ENCODE measurements around the gene FHAD1.
"Not testable (repeated sequence)": the region's sequence is repeated elsewhere in the genome, so short reads cannot be mapped to it uniquely, and the experiment has no call there.

FHAD1 gene

GRCh38 chr1:15296585-15297321, 49.7 kb downstream of the FHAD1 start:
- Histone ChIP-seq H3K27ac (no peak overlapping the region), H3K9me3 (replicated peaks in 1 of 11) (peaks cover 0 to 8% (median 2%) of the 10 kb centered on the region in 11 experiments; a peak in 8 of 22 replicates), H4K20me1 (no peaks in the 10 kb centered on the region), H3K4me3 (no peak overlapping the region), H3K27me3 (no peaks in the 10 kb centered on the region), H3K4me2 (peak overlapping the region in 5 of 11 experiments; percentile 8 to 22 (median 19); a peak in 3 of 22 replicates), H3K36me3 (no peaks in the 10 kb centered on the region), H3K9ac (no peak overlapping the region), H3K4me1 (peaks cover 0 to 29% (median 2%) of the 10 kb centered on the region in 10 experiments; a peak in 9 of 20 replicates)
- no peak for TF ChIP-seq Cebpa-rat (IDR thresholded peaks at IDR 0.05)

GRCh38 chr1:15297975-15298374, 51.0 kb downstream of the FHAD1 start:
- peaks cover 0 to 29% (median 2%) of the 10 kb centered on the region in 10 experiments; a peak in 9 of 20 replicates for H3K4me1 ChIP-seq
- not testable (repeated sequence) for H3K4me3 ChIP-seq; H3K27ac ChIP-seq; H3K9ac ChIP-seq; H3K36me3 ChIP-seq; H3K27me3 ChIP-seq; H4K20me1 ChIP-seq; H3K4me2 ChIP-seq; H3K9me3 ChIP-seq (replicated peaks in 1 of 11)

- TF ChIP-seq Cebpa-rat (IDR thresholded peaks at IDR 0.05): no peak
- no peaks in the 10 kb centered on the region for H4K20me1 ChIP-seq
Measured at GRCh38 chr1:15299179-15299578, 52.2 kb downstream of the FHAD1 start.

GRCh38 chr1:15299806-15300205, 52.8 kb downstream of the FHAD1 start:
- H4K20me1 ChIP-seq: no peaks in the 10 kb centered on the region
- peaks cover 0 to 29% (median 2%) of the 10 kb centered on the region in 10 experiments; a peak in 9 of 20 replicates for H3K4me1 ChIP-seq
- H3K4me2 ChIP-seq: peak overlapping the region in 3 of 11 experiments; percentile 32 to 45 (median 37); a peak in 6 of 22 replicates
- H3K9ac ChIP-seq: no peak overlapping the region
- H3K36me3 ChIP-seq: no peaks in the 10 kb centered on the region
- H3K4me3 ChIP-seq: no peak overlapping the region
- no peaks in the 10 kb centered on the region for H3K27me3 ChIP-seq
- no peak for TF ChIP-seq Cebpa-rat (IDR thresholded peaks at IDR 0.05)
- no peak overlapping the region for H3K27ac ChIP-seq
- H3K9me3 ChIP-seq (replicated peaks in 1 of 11): peaks cover 0 to 8% (median 0%) of the 10 kb centered on the region in 11 experiments; a peak in 4 of 22 replicates

More at GRCh38 chr1:15299179-15299578, 52.2 kb downstream of the FHAD1 start:
- Histone ChIP-seq H3K4me1 (peaks cover 0 to 29% (median 2%) of the 10 kb centered on the region in 10 experiments; a peak in 9 of 20 replicates), H3K9ac (no peak overlapping the region), H3K9me3 (replicated peaks in 1 of 11) (peaks cover 0 to 8% (median 0%) of the 10 kb centered on the region in 11 experiments; a peak in 4 of 22 replicates), H3K27ac (no peak overlapping the region), H3K27me3 (no peaks in the 10 kb centered on the region), H3K4me3 (no peak overlapping the region), H3K4me2 (peak overlapping the region in 3 of 11 experiments; percentile 32 to 45 (median 37); a peak in 6 of 22 replicates), H3K36me3 (no peaks in the 10 kb centered on the region)

- H3K9ac ChIP-seq: no peak overlapping the region
- H3K9me3 ChIP-seq (replicated peaks in 1 of 11): peaks cover 5 to 22% (median 16%) of the 10 kb centered on the region in 11 experiments; a peak in 20 of 22 replicates
- H3K4me3 ChIP-seq: no peak overlapping the region
- no peaks in the 10 kb centered on the region for H3K27me3 ChIP-seq
- no peaks in the 10 kb centered on the region for H3K36me3 ChIP-seq
- TF ChIP-seq Cebpa-rat (IDR thresholded peaks at IDR 0.05): no peak
- H3K4me2 ChIP-seq: no peak overlapping the region
- H4K20me1 ChIP-seq: no peaks in the 10 kb centered on the region
- no peak overlapping the region for H3K27ac ChIP-seq
- H3K4me1 ChIP-seq: peaks cover 0 to 14% (median 0%) of the 10 kb centered on the region in 10 experiments; a peak in 6 of 20 replicates
Measured at GRCh38 chr1:15303935-15304334, 56.9 kb downstream of the FHAD1 start.

GRCh38 chr1:15304708-15305467, 57.9 kb downstream of the FHAD1 start:
- Histone ChIP-seq H3K27me3 (no peaks in the 10 kb centered on the region), H3K4me2 (no peak overlapping the region), H3K4me3 (no peak overlapping the region), H3K4me1 (peaks cover 0 to 5% (median 0%) of the 10 kb centered on the region in 10 experiments; a peak in 6 of 20 replicates), H4K20me1 (no peaks in the 10 kb centered on the region), H3K9me3 (replicated peaks in 1 of 11) (peaks cover 5 to 22% (median 16%) of the 10 kb centered on the region in 11 experiments; a peak in 20 of 22 replicates), H3K36me3 (no peaks in the 10 kb centered on the region), H3K27ac (no peak overlapping the region), H3K9ac (no peak overlapping the region)
- no peak for TF ChIP-seq Cebpa-rat (IDR thresholded peaks at IDR 0.05)

GRCh38 chr1:15305468-15305770, 58.4 kb downstream of the FHAD1 start:
- H4K20me1 ChIP-seq: no peaks in the 10 kb centered on the region
- no peaks in the 10 kb centered on the region for H3K36me3 ChIP-seq
- H3K27ac ChIP-seq: no peak overlapping the region
- H3K9ac ChIP-seq: no peak overlapping the region
- TF ChIP-seq Cebpa-rat (IDR thresholded peaks at IDR 0.05): no peak
- H3K9me3 ChIP-seq (replicated peaks in 1 of 11): peaks cover 5 to 22% (median 16%) of the 10 kb centered on the region in 11 experiments; a peak in 20 of 22 replicates
- H3K4me3 ChIP-seq: no peak overlapping the region
- no peaks in the 10 kb centered on the region for H3K27me3 ChIP-seq
- no peaks in the 10 kb centered on the region for H3K4me1 ChIP-seq
- H3K4me2 ChIP-seq: no peak overlapping the region

GRCh38 chr1:15306352-15306751, 59.3 kb downstream of the FHAD1 start:
- not testable (repeated sequence) for H3K27ac ChIP-seq, H3K4me1 ChIP-seq, H3K4me2 ChIP-seq, H4K20me1 ChIP-seq, H3K36me3 ChIP-seq, H3K9ac ChIP-seq, H3K27me3 ChIP-seq, H3K4me3 ChIP-seq
- H3K9me3 ChIP-seq (replicated peaks in 1 of 11): peaks cover 11 to 24% (median 16%) of the 10 kb centered on the region in 11 experiments; a peak in 21 of 22 replicates

- no peaks in the 10 kb centered on the region for H3K4me1 ChIP-seq
- no peak for TF ChIP-seq Cebpa-rat (IDR thresholded peaks at IDR 0.05)
- H3K36me3 ChIP-seq: no peaks in the 10 kb centered on the region
- H3K27me3 ChIP-seq: no peaks in the 10 kb centered on the region
- peaks cover 11 to 33% (median 18%) of the 10 kb centered on the region in 11 experiments for H3K9me3 ChIP-seq (replicated peaks in 1 of 11)
- H4K20me1 ChIP-seq: no peaks in the 10 kb centered on the region
- no peak overlapping the region for H3K4me3 ChIP-seq
- no peak overlapping the region for H3K4me2 ChIP-seq
- H3K27ac ChIP-seq: no peak overlapping the region
- no peak overlapping the region for H3K9ac ChIP-seq
Measured at GRCh38 chr1:15308135-15308534, 61.1 kb downstream of the FHAD1 start.
